ENCODE data around the gene TYW3. TPM values are rescaled to one million over a fixed set of nuclear protein-coding genes. Genes with fewer than 3 reads are reported as not detected.

The TYW3 gene
- total and polyA plus RNA-seq, 2 of the 8 experiments (the other 6 are each of a cell fraction or from before 2014, with no cell fraction given) = 6.9 to 31.4 TPM

DNA sequence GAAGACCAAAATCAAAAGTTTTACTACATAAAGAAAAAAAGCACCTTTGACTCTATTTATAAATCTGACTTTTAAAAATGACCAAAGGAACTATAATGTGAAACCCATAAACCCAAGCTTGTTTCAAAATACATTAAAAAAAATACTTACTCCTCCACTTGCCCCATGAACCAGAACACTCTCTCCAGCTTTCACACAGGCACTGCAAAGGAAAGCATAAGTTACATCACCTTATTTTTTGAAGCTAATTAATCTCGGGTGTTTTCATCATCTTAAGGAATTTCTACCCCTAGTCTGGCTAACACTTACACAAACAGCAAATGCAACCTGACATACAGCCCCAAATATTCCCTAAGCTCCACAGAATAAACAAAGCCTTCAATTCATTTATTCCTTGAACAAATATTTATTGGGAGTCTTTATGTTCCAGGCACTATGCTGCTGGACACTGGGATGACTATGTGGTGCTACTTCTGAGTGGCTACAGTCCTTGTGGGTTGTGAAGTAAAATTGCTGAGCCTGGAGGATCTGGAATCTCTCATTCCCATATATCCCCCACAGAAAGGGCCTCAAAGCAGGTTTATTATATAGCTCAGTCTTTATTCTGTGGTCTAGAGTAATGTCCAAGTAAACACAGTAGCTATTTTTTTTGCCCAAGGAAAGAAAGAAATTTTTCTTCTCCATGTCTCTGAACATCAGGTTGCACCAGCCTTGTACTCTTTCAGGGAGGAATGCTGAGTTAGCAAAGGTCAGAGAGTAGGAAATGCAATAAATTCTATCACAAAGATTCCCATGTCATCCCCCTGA is 18.3 kb upstream of the TYW3 start:
- H3K4ac ChIP-seq (replicated peaks; ENCODE audit: insufficient read length, low read depth, low read length) = no peak overlapping the region
- no peak overlapping the region for H2AFZ ChIP-seq (ENCODE audit: low read length)
- H3K27ac ChIP-seq (ENCODE audit: low read depth, low read length) = no peak overlapping the region
- H3K23me2 ChIP-seq (ENCODE audit: low read depth, low read length) = no peaks in the 10 kb centered on the region
- H3K4me3 ChIP-seq (ENCODE audit: extremely low read depth in 1 of 4, insufficient read depth in 2 of 4, low read depth in 3 of 4, low read length in 4 of 4) = no peak overlapping the region
- H4K20me1 ChIP-seq (replicated peaks in 1 of 2; ENCODE audit: control insufficient read depth in 1 of 2, insufficient read depth in 2 of 2, low read length in 2 of 2) = no peaks in the 10 kb centered on the region
- H2BK12ac ChIP-seq (ENCODE audit: low read depth, low read length) = no peak overlapping the region
- H2BK15ac ChIP-seq (ENCODE audit: low read length) = no peak overlapping the region
- no peaks in the 10 kb centered on the region for H3K9me3 ChIP-seq (ENCODE audit: insufficient read depth in 2 of 2, low read depth in 1 of 2, low read length in 1 of 2)
- H4K91ac ChIP-seq (replicated peaks; ENCODE audit: insufficient read length, low read length) = no peak overlapping the region
- FAIRE-seq = no peak
- H3K4me1 ChIP-seq (replicated peaks in 1 of 4; ENCODE audit: control insufficient read depth in 3 of 4, insufficient read depth in 4 of 4, low read length in 3 of 4) = no peaks in the 10 kb centered on the region
- H2BK120ac ChIP-seq (replicated peaks; ENCODE audit: low read depth, low read length) = no peak overlapping the region
- ChIA-PET CTCF (ENCODE audit: partially characterized antibody) (interaction anchor here (0.7 to 2.1 kb wide), 4 partner anchors 8 to 25 kb away, joined by 3 to 11 read pairs (median 3); partner anchors contain the start of genes CRYZ and TYW3), POLR2A (ENCODE audit: partially characterized antibody) (interaction anchor here (1.6 kb wide), 1 partner anchor 18 kb away, joined by 5 read pairs; the partner anchor contains the start of genes CRYZ and TYW3)
- H2BK20ac ChIP-seq (ENCODE audit: low read length) = no peak overlapping the region
- no peak overlapping the region for H4K8ac ChIP-seq (ENCODE audit: extremely low read depth, insufficient read depth, low read length)
- no peak overlapping the region for H3K18ac ChIP-seq (ENCODE audit: extremely low read depth, low read length)
- 77% methylated on average over 1 of the region's 1 CpG; no CpG with 5 or more reads in 1 of the 2 experiments for WGBS, 2 experiments (ENCODE audit: extremely low coverage in 1 of 2, insufficient coverage in 1 of 2, insufficient read length in 1 of 2, insufficient replicate concordance in 2 of 2, low coverage in 1 of 2, low lambda C conversion rate in 2 of 2, missing lambda C conversion rate in 1 of 2)
- H3K23ac ChIP-seq (ENCODE audit: insufficient read length) = no peak overlapping the region
- H3K4me2 ChIP-seq (ENCODE audit: insufficient read depth in 1 of 2, low read depth in 2 of 2, low read length in 2 of 2) = no peak overlapping the region
- no peak overlapping the region for H2AK5ac ChIP-seq (ENCODE audit: low read depth, low read length)
- H2BK5ac ChIP-seq (ENCODE audit: low read depth, low read length) = no peak overlapping the region
- no peaks in the 10 kb centered on the region for H3K79me1 ChIP-seq (ENCODE audit: low read depth, low read length)
- DNase-seq (ENCODE audit: low read depth in 1 of 2, low spot score in 2 of 2) = no peak
- H3K14ac ChIP-seq (ENCODE audit: insufficient read length) = no peak overlapping the region
- no peaks in the 10 kb centered on the region for H3K27me3 ChIP-seq (replicated peaks in 1 of 4; ENCODE audit: control insufficient read depth in 3 of 4, extremely low read depth in 1 of 4, insufficient read depth in 3 of 4, low read length in 3 of 4)
- H3K56ac ChIP-seq (replicated peaks; ENCODE audit: insufficient read length, low read depth, low read length) = no peak overlapping the region
- no peaks in the 10 kb centered on the region for H3K79me2 ChIP-seq (ENCODE audit: control insufficient read depth in 1 of 2, insufficient read depth in 2 of 2, low read length in 2 of 2)
- H3K36me3 ChIP-seq (ENCODE audit: control insufficient read depth in 2 of 4, insufficient read depth in 4 of 4, low read length in 3 of 4) = peaks cover 0 to 6% (median 2%) of the 10 kb centered on the region in 4 experiments; a peak in 2 of 8 replicates
- no peak overlapping the region for H4K5ac ChIP-seq (ENCODE audit: insufficient read length, low read depth, low read length)
- no peak overlapping the region for H3K9ac ChIP-seq (replicated peaks in 1 of 4; ENCODE audit: extremely low read depth in 1 of 4, low read depth in 3 of 4, low read length in 3 of 4)
- no peak for TF ChIP-seq CEBPB (IDR thresholded peaks at IDR 0.05; ENCODE audit: low read depth, low read length)
- no peak for TF ChIP-seq KDM4A (IDR thresholded peaks at IDR 0.05; ENCODE audit: low read depth, low read length, severe bottlenecking)
- TF ChIP-seq NANOG (IDR thresholded peaks at IDR 0.05; ENCODE audit: insufficient read depth, low read depth, low read length, poor library complexity, severe bottlenecking) = no peak
- no peak for TF ChIP-seq RBBP5 (IDR thresholded peaks at IDR 0.05; ENCODE audit: borderline replicate concordance, low read depth, low read length)
- no peak for TF ChIP-seq SP1 (IDR thresholded peaks at IDR 0.05; ENCODE audit: low read depth, low read length)
- TF ChIP-seq BACH1 (IDR thresholded peaks at IDR 0.05; ENCODE audit: low read length) = no peak
- no peak for TF ChIP-seq CHD2 (IDR thresholded peaks at IDR 0.05; ENCODE audit: low read length)
- TF ChIP-seq CTCF (IDR thresholded peaks at IDR 0.05; ENCODE audit: control extremely low read depth in 1 of 3, insufficient read depth in 1 of 3, low read depth in 1 of 3, low read length in 3 of 3) = no peak
- TF ChIP-seq RAD21 (IDR thresholded peaks at IDR 0.05 in 1 of 2, conservative IDR thresholded peaks at IDR 0.05 in 1 of 2; ENCODE audit: low read depth in 2 of 2, low read length in 2 of 2) = no peak
- no peak for TF ChIP-seq SIX5 (IDR thresholded peaks at IDR 0.05; ENCODE audit: low read depth, low read length)
